ENCODE measurements around the gene ZMAT2. TPM values are rescaled to one million over a fixed set of nuclear protein-coding genes. Genes with fewer than 3 reads are reported as not detected.
A peak's percentile ranks its signal among the peaks of the same experiment; 100 is the strongest.

Gene ZMAT2
- total and polyA plus RNA-seq, 2 experiments from 2014 or later: 42.1 to 47.0 TPM

- no peaks in the 10 kb centered on the region for H3K9me3 ChIP-seq (ENCODE audit: low read depth)
- peaks cover 38% of the 10 kb centered on the region for H3K36me3 ChIP-seq
- no peak overlapping the region for H3K4me3 ChIP-seq
- TF ChIP-seq CTCF (IDR thresholded peaks at IDR 0.05; ENCODE audit: low read depth, low read length): no peak
- H3K27ac ChIP-seq: no peak overlapping the region
- no peak for DNase-seq (ENCODE audit: low read depth in 1 of 2, low spot score in 1 of 2)
- H3K27me3 ChIP-seq: no peaks in the 10 kb centered on the region
- H3K4me1 ChIP-seq (ENCODE audit: low read depth): no peaks in the 10 kb centered on the region
Measured at GRCh38 chr5:140677947-140678346, 22.3 kb upstream of the ZMAT2 start.

GRCh38 chr5:140678993-140679392, 21.3 kb upstream of the ZMAT2 start:
- H3K4me1 ChIP-seq (ENCODE audit: low read depth): no peaks in the 10 kb centered on the region
- peaks cover 38% of the 10 kb centered on the region for H3K36me3 ChIP-seq
- H3K27me3 ChIP-seq: no peaks in the 10 kb centered on the region

GRCh38 chr5:140690376-140690932, 9.8 kb upstream of the ZMAT2 start:
- H3K4me3 ChIP-seq: peak overlapping the region; percentile 63
- no peak for DNase-seq (ENCODE audit: low read depth in 1 of 2, low spot score in 1 of 2)
- H3K9me3 ChIP-seq (ENCODE audit: low read depth): no peaks in the 10 kb centered on the region
- no peaks in the 10 kb centered on the region for H3K27me3 ChIP-seq
- TF ChIP-seq CTCF (IDR thresholded peaks at IDR 0.05; ENCODE audit: low read depth, low read length): no peak
- H3K36me3 ChIP-seq: peaks cover 17% of the 10 kb centered on the region
- H3K27ac ChIP-seq: peak overlapping the region; percentile 75
- peaks cover 9% of the 10 kb centered on the region for H3K4me1 ChIP-seq (ENCODE audit: low read depth)

More at GRCh38 chr5:140678993-140679392, 21.3 kb upstream of the ZMAT2 start:
- TF ChIP-seq CTCF (IDR thresholded peaks at IDR 0.05; ENCODE audit: low read depth, low read length): no peak
- no peak for DNase-seq (ENCODE audit: low read depth in 1 of 2, low spot score in 1 of 2)
- H3K9me3 ChIP-seq (ENCODE audit: low read depth): no peaks in the 10 kb centered on the region
- no peak overlapping the region for H3K4me3 ChIP-seq
- H3K27ac ChIP-seq: no peak overlapping the region

DNA sequence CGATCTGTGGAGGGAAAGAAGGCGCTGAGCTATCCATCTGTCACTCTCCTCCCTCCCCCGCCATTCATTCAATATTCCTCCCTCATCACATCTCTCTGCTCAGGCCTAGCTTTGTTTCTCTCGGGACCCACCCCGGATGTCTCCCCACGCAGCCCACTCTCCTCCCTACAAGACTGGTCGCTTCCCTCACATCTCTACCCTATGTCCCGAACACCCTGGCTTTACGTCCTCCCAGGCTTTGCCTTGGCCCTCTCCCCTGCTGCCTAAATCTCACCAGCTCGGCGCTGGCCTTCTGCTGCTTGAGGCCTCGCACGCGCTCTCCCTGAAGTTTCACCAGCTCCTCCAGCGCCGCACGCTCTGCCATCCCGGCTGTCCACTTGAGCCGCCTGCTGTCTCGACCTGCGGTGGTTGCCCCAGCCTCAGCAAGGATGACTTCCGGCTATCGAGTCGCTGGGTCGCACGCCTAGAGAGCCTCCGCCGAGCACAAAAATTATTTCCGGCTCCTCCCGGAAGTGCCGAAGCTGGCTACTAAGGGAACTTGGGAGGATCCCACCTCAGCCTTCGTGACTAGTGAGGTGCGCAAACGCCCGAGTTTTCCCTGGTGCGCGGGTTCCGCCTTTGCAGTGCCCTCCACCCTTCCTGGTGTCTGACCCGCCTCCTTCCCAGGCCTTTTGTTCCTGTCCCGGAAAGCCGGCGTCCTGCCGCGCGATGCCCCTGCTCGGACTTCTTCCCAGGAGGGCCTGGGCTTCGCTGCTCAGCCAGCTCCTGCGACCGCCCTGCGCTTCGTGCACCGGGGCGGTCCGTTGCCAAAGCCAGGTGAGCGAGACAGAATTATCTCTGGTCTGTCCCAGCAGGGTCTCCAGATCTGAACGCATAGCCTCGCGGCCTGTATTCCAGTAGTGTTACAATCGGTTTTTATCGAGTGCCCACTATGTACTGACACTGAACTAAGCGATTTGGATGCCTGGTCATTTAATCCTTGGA, 9.0 kb upstream of the ZMAT2 start, which contains the start of the genes HARS1 and HARS2:
Gene HARS1, minus strand, starts transcription at position 430 of the 984 bp plus-strand sequence. Its CDS starts 66 bp downstream, at position 364.
Gene HARS2, plus strand, starts transcription at position 515 of the 984 bp plus-strand sequence. Its CDS starts 194 bp downstream, at position 709.
- Histone ChIP-seq H3K27ac (peak within 1 kb of the TSS; percentile 75), H3K27me3 (no peaks in the 10 kb centered on the region), H3K9me3 (ENCODE audit: low read depth) (no peaks in the 10 kb centered on the region), H3K4me1 (ENCODE audit: low read depth) (peaks cover 9% of the 10 kb centered on the region), H3K36me3 (peaks cover 25% of the 10 kb centered on the region), H3K4me3 (peak within 1 kb of the TSS; percentile 63)
- peak; percentile 95 for DNase-seq (ENCODE audit: low read depth in 1 of 2, low spot score in 1 of 2)
- TF ChIP-seq CTCF (IDR thresholded peaks at IDR 0.05; ENCODE audit: low read depth, low read length): no peak

DNA sequence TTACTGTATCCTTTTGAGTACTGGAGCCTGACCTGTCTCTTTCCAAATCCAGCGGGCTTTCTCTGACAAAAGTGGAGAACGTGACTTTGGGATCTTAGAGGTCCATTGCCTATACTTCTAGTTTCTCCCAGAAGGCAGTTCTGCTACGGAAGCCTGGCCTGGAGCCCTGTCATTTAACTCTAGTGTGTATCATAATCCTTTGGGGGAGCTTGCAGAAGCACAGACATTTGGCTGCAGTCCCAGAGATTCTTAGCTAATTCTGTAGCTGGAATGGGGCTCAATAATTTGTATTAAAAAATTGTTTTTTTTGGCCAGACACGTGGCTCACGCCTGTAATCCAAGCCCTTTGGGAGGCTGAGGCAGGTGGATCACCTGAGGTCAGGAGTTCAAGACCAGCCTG, 6.0 kb upstream of the ZMAT2 start:
- Histone ChIP-seq H3K4me1 (ENCODE audit: low read depth) (peaks cover 9% of the 10 kb centered on the region), H3K4me3 (no peak overlapping the region), H3K36me3 (peaks cover 47% of the 10 kb centered on the region), H3K27ac (no peak overlapping the region), H3K27me3 (no peaks in the 10 kb centered on the region), H3K9me3 (ENCODE audit: low read depth) (no peaks in the 10 kb centered on the region)
- DNase-seq (ENCODE audit: low read depth in 1 of 2, low spot score in 1 of 2): peak in 1 of 2 donors; percentile 41
- TF ChIP-seq CTCF (IDR thresholded peaks at IDR 0.05; ENCODE audit: low read depth, low read length): no peak
